Breast epithelium (tissue), 4 donors: ENCODE measurements around the gene WNK4. TPM values are rescaled to one million over a fixed set of nuclear protein-coding genes. Genes with fewer than 3 reads are reported as not detected.
"Not testable (repeated sequence)": the region's sequence is repeated elsewhere in the genome, so short reads cannot be mapped to it uniquely, and the experiment has no call there.

Experiments used
- DNase-seq, 2 donors: peaks; one replicate each; pipeline ENCODE4 v3.0.0-alpha.2; 2019; ENCODE audit warnings: low spot score in 2 of 2
- H3K27ac ChIP-seq, 2 donors: fragments of 200-600 bp; sonication (generic) in 1 of 2; one replicate each; pipeline ENCODE4 v1.5.1; 2016 to 2019; ENCODE audit warnings: mild to moderate bottlenecking in 1 of 2
- H3K27me3 ChIP-seq, 2 donors: fragments of 200-600 bp; sonication (generic) in 1 of 2; one replicate each; pipeline versions ENCODE4 v1.5.1 to v1.6.0; 2017 to 2019; ENCODE audit warnings: control low read depth in 1 of 2, mild to moderate bottlenecking in 1 of 2
- H3K36me3 ChIP-seq: fragments of 200-600 bp; one replicate; pipeline ENCODE4 v1.5.1; 2019
- H3K4me1 ChIP-seq, 2 donors: fragments of 200-600 bp; sonication (generic); one replicate each; pipeline ENCODE4 v1.5.1; 2016 to 2019; ENCODE audit warnings: control low read depth in 1 of 2
- H3K4me3 ChIP-seq, 3 donors: fragments of 200-600 bp; sonication (generic); 1 replicate in 2 of 3; 2 replicates in 1 of 3; pipeline ENCODE4 v1.5.1; 2016 to 2019; ENCODE audit warnings: mild to moderate bottlenecking in 3 of 3, moderate library complexity in 2 of 3
- H3K9me3 ChIP-seq, 2 donors: fragments of 200-600 bp; sonication (generic) in 1 of 2; one replicate each; pipeline ENCODE4 v1.5.1; 2016 to 2019; ENCODE audit warnings: control low read depth in 1 of 2
- POLR2A ChIP-seq: fragments of 450-650 bp; IDR thresholded peaks from one replicate; pipeline ENCODE4 v1.6.1; 2016; ENCODE audit warnings: antibody characterized with exemption, mild to moderate bottlenecking, moderate library complexity
- POLR2AphosphoS5 ChIP-seq, 3 donors: sonication (generic); formaldehyde crosslinking; IDR thresholded peaks; one replicate each; pipeline ENCODE4 v1.6.1; 2017; ENCODE audit warnings: antibody characterized with exemption in 3 of 3
- intact Hi-C: fragments of 100-400 bp; cut with DNase I; formaldehyde crosslinking; loops from one replicate; pipeline ENCODE4 v1.15.1; 2023; ENCODE audit warnings: low total_unique reads
- total RNA-seq, 3 donors: library from RNA; depleted of rRNA; stranded (reverse); fragments of >200 nt; gene quantifications; one replicate each; pipeline ENCODE4 v1.1.0, GENCODE V29; 2016
- TF ChIP-seq, protein P1 (sequence below), 3 donors: fragments of 450-650 bp; IDR thresholded peaks; one replicate each; pipeline ENCODE4 v1.5.1; 2016 to 2017; ENCODE audit warnings: antibody characterized with exemption in 3 of 3, mild to moderate bottlenecking in 3 of 3, moderate library complexity in 3 of 3

Gene WNK4
- total RNA-seq, 3 donors from 2014 or later, result 0.16 to 4.1 (median 0.66) TPM

DNA sequence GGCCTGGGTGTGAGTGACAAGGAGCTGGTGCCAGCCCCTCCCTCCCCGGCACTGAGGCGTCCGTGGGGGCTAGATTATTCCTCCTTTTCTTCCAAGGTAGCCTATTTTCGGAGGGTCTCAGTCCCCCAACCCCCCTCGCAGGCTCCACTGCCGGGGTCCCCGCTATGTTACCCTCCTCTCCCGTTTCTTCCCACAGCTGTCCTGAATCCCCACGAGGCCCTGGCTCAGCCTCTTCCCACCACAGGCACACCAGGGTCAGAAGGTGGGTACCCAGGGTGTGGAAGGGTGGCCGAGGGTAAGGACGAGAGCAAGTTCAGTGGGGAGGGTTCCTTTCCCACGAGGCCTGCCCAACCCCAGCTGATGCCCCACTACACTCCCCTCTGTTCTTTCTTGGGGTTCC is 18.8 kb upstream of the WNK4 start:
- intact Hi-C loops, result no loop called here
- Histone ChIP-seq H3K4me3 (peak overlapping the region; percentile 62 to 81 (median 71)), H3K36me3 (no peaks in the 10 kb centered on the region), H3K27ac (peak overlapping the region; percentile 68 to 72), H3K4me1 (no peaks in the 10 kb centered on the region), H3K9me3 (no peaks in the 10 kb centered on the region), H3K27me3 (no peaks in the 10 kb centered on the region)
- TF ChIP-seq POLR2AphosphoS5 (IDR thresholded peaks at IDR 0.05) (no peak), POLR2A (no peak)
- TF ChIP-seq, protein P1, sequence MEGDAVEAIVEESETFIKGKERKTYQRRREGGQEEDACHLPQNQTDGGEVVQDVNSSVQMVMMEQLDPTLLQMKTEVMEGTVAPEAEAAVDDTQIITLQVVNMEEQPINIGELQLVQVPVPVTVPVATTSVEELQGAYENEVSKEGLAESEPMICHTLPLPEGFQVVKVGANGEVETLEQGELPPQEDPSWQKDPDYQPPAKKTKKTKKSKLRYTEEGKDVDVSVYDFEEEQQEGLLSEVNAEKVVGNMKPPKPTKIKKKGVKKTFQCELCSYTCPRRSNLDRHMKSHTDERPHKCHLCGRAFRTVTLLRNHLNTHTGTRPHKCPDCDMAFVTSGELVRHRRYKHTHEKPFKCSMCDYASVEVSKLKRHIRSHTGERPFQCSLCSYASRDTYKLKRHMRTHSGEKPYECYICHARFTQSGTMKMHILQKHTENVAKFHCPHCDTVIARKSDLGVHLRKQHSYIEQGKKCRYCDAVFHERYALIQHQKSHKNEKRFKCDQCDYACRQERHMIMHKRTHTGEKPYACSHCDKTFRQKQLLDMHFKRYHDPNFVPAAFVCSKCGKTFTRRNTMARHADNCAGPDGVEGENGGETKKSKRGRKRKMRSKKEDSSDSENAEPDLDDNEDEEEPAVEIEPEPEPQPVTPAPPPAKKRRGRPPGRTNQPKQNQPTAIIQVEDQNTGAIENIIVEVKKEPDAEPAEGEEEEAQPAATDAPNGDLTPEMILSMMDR (IDR thresholded peaks at IDR 0.05), result no peak
- no peak for DNase-seq

DNA sequence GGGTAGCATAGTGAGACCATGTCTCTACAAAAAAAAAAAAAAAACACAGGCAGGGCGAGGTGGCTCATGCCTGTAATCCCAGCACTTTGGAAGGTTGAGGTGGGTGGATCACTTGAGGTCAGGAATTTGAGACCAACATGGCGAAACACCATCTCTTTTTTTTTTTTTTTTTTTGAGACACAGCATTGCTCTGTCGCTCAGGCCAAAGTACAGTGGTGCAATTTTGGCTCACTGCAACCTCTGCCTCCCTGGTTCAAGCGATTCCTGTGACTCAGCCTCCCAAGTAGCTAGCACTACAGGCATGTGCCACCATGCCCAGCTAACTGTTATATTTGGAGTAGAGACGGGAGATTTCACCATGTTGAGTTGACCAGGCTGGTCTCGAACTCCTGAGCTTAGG is 14.3 kb upstream of the WNK4 start:
- intact Hi-C loops, result no loop called here

DNA sequence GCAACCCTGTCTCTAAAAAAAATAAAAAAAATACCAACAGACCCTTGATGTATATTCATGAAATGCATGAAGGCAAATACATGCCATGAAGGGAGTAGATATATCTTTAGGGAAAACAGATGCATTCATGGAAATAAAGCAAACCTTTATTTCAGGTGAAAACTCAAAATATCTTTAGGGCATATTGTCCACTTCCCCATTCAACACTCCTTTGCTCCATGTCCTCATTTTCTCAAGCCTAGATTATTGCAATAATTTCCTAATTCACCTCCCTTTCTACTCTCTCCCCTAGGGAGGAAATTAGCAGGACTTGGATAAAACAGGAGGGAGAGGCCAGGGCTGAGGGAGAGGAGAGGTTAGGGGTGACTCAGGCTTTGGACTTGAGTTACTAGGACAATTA is 12.9 kb upstream of the WNK4 start:
- Histone ChIP-seq H3K4me1 (no peaks in the 10 kb centered on the region), H3K27ac (no peak overlapping the region), H3K9me3 (no peaks in the 10 kb centered on the region), H3K36me3 (no peaks in the 10 kb centered on the region), H3K27me3 (no peaks in the 10 kb centered on the region), H3K4me3 (no peak overlapping the region)
- TF ChIP-seq POLR2AphosphoS5 (IDR thresholded peaks at IDR 0.05) (no peak), POLR2A (no peak)
- TF ChIP-seq, protein P1 (IDR thresholded peaks at IDR 0.05), result no peak
- intact Hi-C loops, result no loop called here
- DNase-seq, result no peak

More for the DNA sequence above, 14.3 kb upstream of the WNK4 start:
- Histone ChIP-seq H3K27me3 (no peaks in the 10 kb centered on the region), H3K4me1 (no peaks in the 10 kb centered on the region), H3K4me3 (no peak overlapping the region), H3K36me3 (no peaks in the 10 kb centered on the region), H3K9me3 (no peaks in the 10 kb centered on the region), H3K27ac (no peak overlapping the region)
- TF ChIP-seq, protein P1 (IDR thresholded peaks at IDR 0.05), result no peak
- no peak for TF ChIP-seq POLR2A
- no peak for TF ChIP-seq POLR2AphosphoS5 (IDR thresholded peaks at IDR 0.05)
- no peak for DNase-seq

DNA sequence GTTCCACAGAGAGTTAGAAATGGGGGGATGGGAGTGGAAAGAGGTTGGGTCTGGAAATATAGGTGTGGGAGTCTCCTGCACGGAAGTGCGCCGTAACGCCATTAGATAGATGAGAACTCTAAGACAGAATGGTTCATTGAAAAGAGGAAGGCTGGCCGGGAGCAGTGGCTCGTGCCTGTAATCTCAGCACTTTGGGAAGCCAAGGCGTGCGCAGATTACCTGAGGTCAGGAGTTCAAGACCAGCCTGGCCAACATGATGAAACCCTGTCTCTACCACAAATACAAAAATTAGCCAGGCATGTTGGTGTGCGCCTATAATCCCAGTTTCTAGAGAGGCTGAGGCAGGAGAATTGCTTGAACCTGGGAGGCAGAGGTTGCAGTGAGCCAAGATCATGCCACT is 12.4 kb upstream of the WNK4 start:
- H3K36me3 ChIP-seq, H3K27ac ChIP-seq, H3K4me1 ChIP-seq, H3K27me3 ChIP-seq, DNase-seq, intact Hi-C loops, H3K9me3 ChIP-seq, H3K4me3 ChIP-seq: not testable (repeated sequence)

DNA sequence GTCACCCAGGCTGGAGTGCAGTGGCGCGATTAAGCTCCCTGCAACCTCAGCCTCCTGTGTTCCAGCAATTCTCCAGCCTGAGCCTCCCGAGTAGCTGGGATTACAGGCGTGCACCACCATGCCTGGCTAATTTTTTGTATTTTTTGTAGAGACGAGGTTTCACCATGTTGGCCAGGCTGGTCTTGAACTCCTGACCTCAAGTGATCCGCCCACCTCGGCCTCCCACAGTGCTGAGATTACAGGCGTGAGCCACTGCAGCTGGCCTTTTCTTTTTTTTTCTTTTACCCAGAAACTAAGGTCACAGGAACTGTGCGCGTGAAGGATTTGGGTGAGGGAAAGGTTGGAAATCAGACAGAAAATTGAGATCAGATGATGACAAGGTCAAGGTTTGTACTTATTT is 10.4 kb upstream of the WNK4 start:
- H3K4me1 ChIP-seq, H3K27me3 ChIP-seq, DNase-seq, intact Hi-C loops, H3K27ac ChIP-seq, H3K9me3 ChIP-seq, H3K36me3 ChIP-seq, H3K4me3 ChIP-seq: not testable (repeated sequence)

DNA sequence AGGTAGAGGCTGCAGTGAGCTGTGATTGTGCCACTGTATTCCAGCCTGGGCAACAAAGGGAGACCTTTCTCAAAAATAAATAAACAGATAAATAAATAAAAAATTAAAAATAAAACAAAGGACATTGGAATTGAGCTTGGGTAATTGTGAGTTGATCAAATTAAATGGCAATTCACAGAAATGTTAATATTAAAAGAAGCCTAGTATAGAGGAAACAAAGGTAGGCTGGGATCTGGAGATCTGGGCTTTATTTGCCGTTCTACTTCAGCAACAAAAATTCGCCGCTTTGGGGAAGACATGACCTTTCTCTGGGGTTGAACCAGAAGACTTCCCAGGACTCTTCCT is 7.5 kb upstream of the WNK4 start:
- H3K4me1 ChIP-seq, result no peaks in the 10 kb centered on the region
- no peaks in the 10 kb centered on the region for H3K9me3 ChIP-seq
- H3K27ac ChIP-seq, result peak overlapping the region; percentile 81 to 84
- no peaks in the 10 kb centered on the region for H3K27me3 ChIP-seq
- intact Hi-C loops, result no loop called here
- TF ChIP-seq, protein P1 (IDR thresholded peaks at IDR 0.05), result no peak
- TF ChIP-seq POLR2AphosphoS5 (IDR thresholded peaks at IDR 0.05) (no peak), POLR2A (no peak)
- no peaks in the 10 kb centered on the region for H3K36me3 ChIP-seq
- no peak for DNase-seq
- H3K4me3 ChIP-seq, result peak overlapping the region; percentile 67 to 78 (median 76)
